ENCODE data around the gene PTGR3. TPM values are rescaled to one million over a fixed set of nuclear protein-coding genes. Genes with fewer than 3 reads are reported as not detected.

The PTGR3 gene
- total and polyA plus RNA-seq, 2 of the 8 experiments (the other 6 are each of a cell fraction or from before 2014, with no cell fraction given), result 2.0 to 3.6 TPM

- no peak for TF ChIP-seq CHD7 (IDR thresholded peaks at IDR 0.05; ENCODE audit: insufficient replicate concordance, low read length)
These were observed 1.4 kb downstream of the PTGR3 start (continued) for GRCh38 chr18:75207310-75208154.

Measured in H1 (cell line).